GM15510 (cell line): ENCODE results near the gene ZNF853.

Experiments
- POLR2A ChIP-seq: IDR thresholded peaks from 3 replicates; pipeline ENCODE4 v1.6.1; 2011; ENCODE audit warnings: borderline replicate concordance; ENCODE audit not compliant: insufficient read length; ENCODE audit errors: extremely low read depth

The ZNF853 gene

DNA sequence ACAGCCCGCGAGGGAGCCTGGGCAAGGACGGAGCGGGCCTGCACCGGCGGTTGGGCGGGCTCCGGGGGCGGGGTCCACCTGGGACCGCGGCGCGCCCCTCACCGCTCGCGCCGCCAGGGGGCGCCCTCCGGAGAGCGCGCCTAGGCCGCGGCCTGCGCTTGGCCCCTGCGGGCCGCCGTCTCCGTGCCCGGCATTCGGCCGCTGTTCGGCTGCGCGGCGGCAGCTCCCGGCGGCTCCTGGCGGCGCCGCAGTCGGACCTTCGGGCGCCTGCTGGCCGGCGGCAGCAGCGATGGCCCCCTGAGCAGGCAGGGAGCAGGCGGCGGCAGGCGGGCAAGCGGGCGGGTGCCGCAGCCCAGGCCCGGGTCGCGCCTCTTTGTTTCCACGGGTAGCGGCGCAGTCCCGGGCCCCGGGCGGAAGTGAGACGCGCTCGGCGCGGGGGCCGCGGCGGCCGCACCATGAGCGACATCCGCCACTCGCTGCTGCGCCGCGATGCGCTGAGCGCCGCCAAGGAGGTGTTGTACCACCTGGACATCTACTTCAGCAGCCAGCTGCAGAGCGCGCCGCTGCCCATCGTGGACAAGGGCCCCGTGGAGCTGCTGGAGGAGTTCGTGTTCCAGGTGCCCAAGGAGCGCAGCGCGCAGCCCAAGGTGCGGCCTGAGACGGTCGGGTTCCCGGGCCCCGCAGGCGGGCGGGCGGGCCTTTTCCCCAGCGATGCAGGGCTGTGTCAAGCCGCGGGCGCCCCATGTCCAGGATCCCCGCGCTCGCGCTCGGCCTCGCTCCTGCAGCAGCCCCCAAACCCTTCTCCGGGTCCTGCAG is 25.4 kb upstream of the ZNF853 start, which contains the start of gene INTS15:
Gene INTS15 (plus strand): TSS at position 193 of the 816 bp plus-strand sequence. CDS start 263 bp downstream, at position 456.
- TF ChIP-seq POLR2A, result peak; percentile 94

DNA sequence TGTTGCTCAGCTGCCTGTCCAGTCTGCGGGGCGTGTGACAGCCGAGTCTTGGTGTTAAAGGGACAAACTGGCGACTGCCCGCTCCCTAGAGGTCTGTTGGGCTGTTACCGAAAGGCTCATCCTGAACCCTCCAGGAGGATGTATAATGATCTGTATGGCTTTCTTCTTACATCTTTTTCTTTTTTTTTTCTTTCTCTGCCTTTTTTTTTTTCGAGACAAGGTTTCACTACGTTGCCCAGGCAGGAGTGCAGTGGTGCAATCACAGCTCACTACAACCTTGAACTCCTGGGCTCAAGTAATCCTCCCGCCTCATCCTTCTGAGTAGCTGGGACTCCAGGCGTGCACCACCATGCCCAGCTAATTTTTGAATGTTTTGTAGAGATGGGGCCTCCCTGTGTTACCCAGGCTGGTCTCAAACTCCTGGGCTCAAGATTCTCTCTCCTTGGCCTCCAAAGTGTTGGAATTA is 24.7 kb upstream of the ZNF853 start:
- TF ChIP-seq POLR2A, result no peak

- no peak for TF ChIP-seq POLR2A
Observed at GRCh38 chr7:6600093-6600492, 15.3 kb upstream of the ZNF853 start.

GRCh38 chr7:6604458-6604857 is 11.0 kb upstream of the ZNF853 start:
- TF ChIP-seq POLR2A, result no peak

DNA sequence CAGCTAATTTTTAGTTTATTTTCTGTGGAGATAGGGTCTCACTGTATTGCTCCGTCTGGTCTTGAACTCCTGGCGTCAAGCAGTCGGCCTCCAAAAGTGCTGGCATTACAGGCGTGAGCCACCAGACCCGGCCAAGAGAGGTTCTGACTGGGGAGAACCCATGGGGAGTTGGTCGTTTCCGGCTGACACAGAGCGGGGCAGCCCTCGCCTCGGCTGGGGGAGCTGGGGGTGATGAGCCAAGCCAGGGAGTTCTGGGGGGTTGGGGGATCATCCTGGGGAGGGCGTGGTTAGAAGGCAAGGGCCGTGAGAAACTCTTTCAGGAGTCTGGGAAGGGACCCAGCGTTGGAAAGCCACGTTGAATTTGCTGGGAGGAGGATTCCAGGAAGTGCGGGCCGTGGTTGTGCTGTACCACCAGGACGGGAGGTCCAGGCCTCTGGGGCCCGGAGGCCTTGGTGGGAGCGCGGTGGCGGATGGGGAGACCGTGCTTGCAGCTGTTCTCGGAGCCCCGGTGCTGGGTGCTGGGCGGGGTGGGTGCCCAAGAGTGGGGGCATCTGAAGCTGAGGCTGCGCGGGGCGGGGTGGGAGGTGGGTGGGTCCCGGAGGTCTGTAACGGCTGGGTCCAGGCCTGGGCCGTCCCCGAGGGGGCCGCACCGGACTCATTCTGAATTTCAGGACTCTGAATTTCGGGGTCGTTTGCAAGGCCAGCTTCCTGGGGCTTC is 8.4 kb upstream of the ZNF853 start:
- TF ChIP-seq POLR2A, result no peak

DNA sequence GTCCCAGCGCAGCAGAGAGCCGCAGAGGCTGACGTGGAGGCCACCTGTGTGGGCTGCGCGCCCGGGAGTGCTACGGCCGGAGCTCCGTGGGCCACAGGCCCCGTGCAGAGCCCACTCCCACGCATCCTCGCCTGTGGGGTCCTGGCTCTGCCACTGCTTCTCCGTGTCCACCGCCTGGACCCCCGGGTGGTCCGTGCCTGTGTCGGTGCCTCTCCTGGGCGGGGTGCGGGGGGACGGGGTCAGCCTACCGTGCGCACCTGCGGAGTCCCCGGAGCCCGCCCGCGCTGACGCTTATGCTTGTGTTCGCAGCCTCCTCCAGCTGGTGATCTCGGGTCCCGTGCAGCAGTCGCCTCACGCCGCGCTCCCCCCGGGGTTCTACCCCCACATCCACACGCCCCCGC is 7.8 kb upstream of the ZNF853 start:
- TF ChIP-seq POLR2A, result no peak

DNA sequence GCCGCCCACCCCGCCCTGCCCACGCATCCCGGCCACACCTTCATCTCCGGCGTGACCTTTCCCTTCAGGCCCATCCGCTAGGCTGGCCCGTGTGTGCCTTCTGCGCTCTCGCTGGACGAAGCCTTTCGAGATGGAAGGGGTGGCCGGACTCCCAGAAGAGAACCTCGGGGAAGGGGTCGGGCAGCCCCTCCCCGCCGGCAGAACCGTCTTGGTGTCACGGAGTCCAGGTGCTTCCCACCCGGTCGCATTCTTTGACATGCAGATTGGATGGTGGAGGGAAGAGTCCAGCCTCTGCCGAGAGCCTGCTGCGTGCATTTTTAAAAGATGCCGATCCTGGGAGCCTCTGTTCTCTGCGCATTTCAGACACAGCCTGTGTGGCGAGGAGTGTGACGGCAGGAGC is 7.3 kb upstream of the ZNF853 start:
- no peak for TF ChIP-seq POLR2A

GRCh38 chr7:6608794-6609193 is 6.6 kb upstream of the ZNF853 start:
- TF ChIP-seq POLR2A, result no peak

GRCh38 chr7:6612819-6613218 is 2.6 kb upstream of the ZNF853 start:
- TF ChIP-seq POLR2A, result no peak

DNA sequence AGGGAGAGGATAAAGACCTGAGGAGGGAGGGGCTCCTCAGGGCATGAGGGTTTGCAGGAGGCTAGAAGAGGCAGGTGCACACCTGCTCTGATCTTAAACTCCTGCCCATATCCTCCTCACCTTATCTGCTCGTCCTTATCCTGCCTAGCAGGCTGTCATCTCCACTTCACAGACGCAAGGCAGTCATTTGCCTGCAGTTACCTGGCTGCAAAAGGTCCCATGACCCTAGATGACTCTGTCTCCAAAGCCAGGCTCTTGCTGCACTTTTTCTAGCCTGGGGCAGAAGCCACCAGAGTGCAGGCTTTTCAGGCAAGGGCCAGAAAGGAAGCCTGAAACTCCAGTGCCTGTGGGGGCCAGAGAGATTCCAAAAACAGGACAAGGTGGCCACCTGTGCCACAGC is 1.7 kb upstream of the ZNF853 start:
- TF ChIP-seq POLR2A, result no peak

DNA sequence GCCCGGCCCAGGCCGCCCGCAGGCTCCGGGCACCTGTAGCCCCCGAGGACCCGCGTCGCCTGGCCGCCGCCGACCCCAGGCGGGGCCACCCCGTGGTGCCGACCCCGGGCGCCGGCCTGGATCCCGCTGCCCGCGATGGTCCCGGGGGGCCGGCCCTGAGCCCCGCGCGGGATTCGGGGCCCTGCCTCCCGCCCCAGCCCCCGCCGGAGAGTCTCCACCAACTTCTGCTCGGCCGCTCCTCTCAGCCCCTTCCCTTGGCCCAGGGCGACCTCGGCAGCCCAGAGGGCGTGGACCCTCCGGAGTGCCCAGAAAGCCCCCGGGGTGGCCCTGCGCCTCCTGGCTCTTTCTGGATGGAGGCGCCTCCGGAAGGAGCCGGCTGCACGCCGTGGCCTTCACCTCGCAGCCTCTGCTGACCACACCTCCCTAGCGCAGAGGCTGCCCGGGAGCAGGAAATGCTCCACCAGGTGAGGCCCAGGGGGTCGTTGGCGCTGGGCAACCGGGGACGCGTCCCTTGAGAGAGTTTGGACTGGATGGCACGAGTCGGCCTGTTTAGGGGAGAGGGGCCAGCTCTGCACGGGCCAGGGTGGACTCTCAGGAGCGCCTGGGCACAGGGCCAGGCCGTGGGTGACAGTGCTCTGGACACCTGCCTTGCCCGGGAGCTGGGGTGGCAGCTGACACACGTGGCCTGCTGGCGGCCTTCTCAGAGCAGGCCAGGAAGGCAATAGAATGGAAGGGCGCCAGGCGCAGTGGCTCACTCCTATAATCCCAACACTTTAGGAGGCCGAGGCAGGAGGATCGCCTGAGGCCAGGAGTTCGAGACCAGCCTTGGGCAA is 529 bp downstream of the ZNF853 start:
- no peak for TF ChIP-seq POLR2A

- no peak for TF ChIP-seq POLR2A
Observed at GRCh38 chr7:6616854-6617643, 1.6 kb downstream of the ZNF853 start.

DNA sequence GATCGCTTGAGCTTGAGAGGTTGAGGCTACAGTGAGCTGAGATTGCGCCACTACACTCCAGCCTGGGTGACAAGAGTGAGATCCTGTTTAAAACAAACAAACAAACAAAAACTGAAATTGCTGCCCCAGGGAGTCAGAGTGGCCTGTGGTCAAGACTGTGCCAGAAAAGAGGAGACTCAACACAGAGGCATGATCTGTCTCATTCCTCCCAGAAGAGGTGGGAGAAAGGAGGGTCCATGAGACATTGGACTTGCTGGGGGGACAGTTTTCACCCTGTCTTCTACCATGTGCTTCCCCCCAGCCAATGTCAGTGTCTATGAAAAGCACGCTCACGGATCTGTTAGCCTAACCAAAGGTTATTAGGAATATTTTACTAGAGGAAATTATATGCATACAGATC is 3.2 kb downstream of the ZNF853 start:
- no peak for TF ChIP-seq POLR2A

GRCh38 chr7:6619961-6620360 is 4.6 kb downstream of the ZNF853 start:
- no peak for TF ChIP-seq POLR2A
